H1 (cell line): ENCODE results near the gene CALU. TPM values are rescaled to one million over a fixed set of nuclear protein-coding genes. Genes with fewer than 3 reads are reported as not detected.

Experiments used
- EP300 ChIP-seq, 2 experiments: IDR thresholded peaks; 1 replicate in 1 of 2; 2 replicates in 1 of 2; pipeline ENCODE4 v1.6.1; 2011 to 2012; ENCODE audit warnings: low read depth in 2 of 2, low read length in 2 of 2, mild to moderate bottlenecking in 2 of 2, borderline replicate concordance in 1 of 2, inconsistent platforms in 1 of 2, moderate library complexity in 1 of 2
- MAFK ChIP-seq: IDR thresholded peaks from 2 replicates; pipeline ENCODE4 v1.6.1; 2012; ENCODE audit warnings: low read depth, mild to moderate bottlenecking, improper control_type of control experiment, low read length
- NRF1 ChIP-seq: IDR thresholded peaks from 2 replicates; pipeline ENCODE4 v1.6.1; 2011; ENCODE audit warnings: mild to moderate bottlenecking, low read depth, low read length, improper control_type of control experiment
- PHF8 ChIP-seq: fragments of 200-600 bp; sonication (generic); conservative IDR thresholded peaks from 2 replicates; pipeline ENCODE4 v1.7.1; 2012; ENCODE audit warnings: low read depth, mild to moderate bottlenecking, inconsistent platforms, low read length, moderate library complexity
- TCF12 ChIP-seq: IDR thresholded peaks from 2 replicates; pipeline ENCODE4 v1.6.1; 2011; ENCODE audit warnings: low read depth, mild to moderate bottlenecking, low read length
- USF2 ChIP-seq: IDR thresholded peaks from 2 replicates; pipeline ENCODE4 v1.6.1; 2011; ENCODE audit warnings: low read length, improper control_type of control experiment
- polyA plus RNA-seq, 7 experiments: library from polyadenylated mRNA; depleted of rRNA in 3 of 7; stranded (reverse) in 5 of 7; unstranded in 2 of 7; fragments of >200 nt in 5 of 7; fragments of 200-250 nt in 2 of 7; gene quantifications; 1 replicate in 5 of 7; 2 replicates in 1 of 7; 4 replicates in 1 of 7; pipeline versions ENCODE4 v1.2.1 to v1.2.3, GENCODE V29; 2011 to 2013; ENCODE audit warnings: missing spikeins in 2 of 7, mixed read lengths in 2 of 7
- total RNA-seq: library from RNA; stranded (reverse); fragmentation: NEBNext Ultra II Directional; extraction: Animal tissue kit (Norgen Biotek cat#: 25700); gene quantifications from 2 replicates; pipeline ENCODE4 v1.2.1, GENCODE V29; 2021

CALU gene
- total and polyA plus RNA-seq, 2 of the 8 experiments (the other 6 are each of a cell fraction or from before 2014, with no cell fraction given), result 67.2 to 170 TPM

GRCh38 chr7:128699895-128700294 lies 39.3 kb upstream of the CALU start (continued):
- TF ChIP-seq EP300 (IDR thresholded peaks at IDR 0.05; ENCODE audit: borderline replicate concordance in 1 of 2, low read depth in 2 of 2, low read length in 2 of 2), result no peak
- no peak for TF ChIP-seq USF2
- no peak for TF ChIP-seq MAFK
- no peak for TF ChIP-seq NRF1
- no peak for TF ChIP-seq PHF8
- no peak for TF ChIP-seq TCF12
- TF ChIP-seq, all 59 proteins: peak for 0
